K562 (cell line): ENCODE results near the gene FUT8.

Source experiments
- FOSL1 ChIP-seq: fragments of 200-800 bp; sonication (Bioruptor generic); conservative IDR thresholded peaks from 2 replicates; pipeline ENCODE4 v1.6.1; 2016; ENCODE audit warnings: missing genetic modification characterization, missing compliant biosample characterization
- TF ChIP-seq, protein P1 (sequence below), 3 experiments: IDR thresholded peaks in 2 of 3; conservative IDR thresholded peaks in 1 of 3; 2 replicates each; pipeline ENCODE4 v1.5.1; 2011 to 2012; ENCODE audit warnings: low read length in 3 of 3, mild to moderate bottlenecking in 3 of 3, control low read depth in 2 of 3, improper control_type of control experiment in 1 of 3, inconsistent platforms in 1 of 3, low read depth in 1 of 3, mixed read lengths in 1 of 3, moderate library complexity in 1 of 3; ENCODE audit not compliant: insufficient read depth in 2 of 3
- TF ChIP-seq, protein P2 (sequence below): fragments of 450-650 bp; IDR thresholded peaks from one replicate; pipeline ENCODE4 v1.6.1; 2018; ENCODE audit warnings: mild to moderate bottlenecking, moderate library complexity; ENCODE audit not compliant: partially characterized antibody
- TF ChIP-seq, protein P3 (sequence below): fragments of 250-450 bp; sonication (Bioruptor Pico); IDR thresholded peaks from 2 replicates; pipeline ENCODE4 v1.4.0; 2020; ENCODE audit warnings: mild to moderate bottlenecking

DNA sequence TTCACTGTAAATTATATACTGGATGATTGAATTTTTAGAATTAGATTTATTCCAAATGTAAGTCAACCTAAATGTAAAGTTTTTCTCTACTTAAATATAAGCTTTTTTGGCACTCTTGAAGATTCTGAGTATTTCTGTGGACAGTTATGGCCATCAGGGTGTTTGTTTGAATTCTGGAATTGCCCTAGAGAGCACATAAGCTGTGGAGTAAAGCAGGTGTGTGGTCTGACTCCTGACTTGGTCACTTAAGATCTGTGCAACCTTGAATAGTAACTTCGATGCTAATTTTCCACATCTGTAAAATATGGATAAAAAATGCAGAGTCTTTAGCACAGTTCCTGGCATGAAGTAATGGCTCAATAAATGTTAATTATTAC is 64.4 kb downstream of the FUT8 start:
- TF ChIP-seq, protein P1, sequence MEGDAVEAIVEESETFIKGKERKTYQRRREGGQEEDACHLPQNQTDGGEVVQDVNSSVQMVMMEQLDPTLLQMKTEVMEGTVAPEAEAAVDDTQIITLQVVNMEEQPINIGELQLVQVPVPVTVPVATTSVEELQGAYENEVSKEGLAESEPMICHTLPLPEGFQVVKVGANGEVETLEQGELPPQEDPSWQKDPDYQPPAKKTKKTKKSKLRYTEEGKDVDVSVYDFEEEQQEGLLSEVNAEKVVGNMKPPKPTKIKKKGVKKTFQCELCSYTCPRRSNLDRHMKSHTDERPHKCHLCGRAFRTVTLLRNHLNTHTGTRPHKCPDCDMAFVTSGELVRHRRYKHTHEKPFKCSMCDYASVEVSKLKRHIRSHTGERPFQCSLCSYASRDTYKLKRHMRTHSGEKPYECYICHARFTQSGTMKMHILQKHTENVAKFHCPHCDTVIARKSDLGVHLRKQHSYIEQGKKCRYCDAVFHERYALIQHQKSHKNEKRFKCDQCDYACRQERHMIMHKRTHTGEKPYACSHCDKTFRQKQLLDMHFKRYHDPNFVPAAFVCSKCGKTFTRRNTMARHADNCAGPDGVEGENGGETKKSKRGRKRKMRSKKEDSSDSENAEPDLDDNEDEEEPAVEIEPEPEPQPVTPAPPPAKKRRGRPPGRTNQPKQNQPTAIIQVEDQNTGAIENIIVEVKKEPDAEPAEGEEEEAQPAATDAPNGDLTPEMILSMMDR (IDR thresholded peaks at IDR 0.05 in 2 of 3, conservative IDR thresholded peaks at IDR 0.05 in 1 of 3; ENCODE audit: insufficient read depth in 2 of 3, low read depth in 1 of 3, low read length in 3 of 3): no peak
- TF ChIP-seq, protein P2, sequence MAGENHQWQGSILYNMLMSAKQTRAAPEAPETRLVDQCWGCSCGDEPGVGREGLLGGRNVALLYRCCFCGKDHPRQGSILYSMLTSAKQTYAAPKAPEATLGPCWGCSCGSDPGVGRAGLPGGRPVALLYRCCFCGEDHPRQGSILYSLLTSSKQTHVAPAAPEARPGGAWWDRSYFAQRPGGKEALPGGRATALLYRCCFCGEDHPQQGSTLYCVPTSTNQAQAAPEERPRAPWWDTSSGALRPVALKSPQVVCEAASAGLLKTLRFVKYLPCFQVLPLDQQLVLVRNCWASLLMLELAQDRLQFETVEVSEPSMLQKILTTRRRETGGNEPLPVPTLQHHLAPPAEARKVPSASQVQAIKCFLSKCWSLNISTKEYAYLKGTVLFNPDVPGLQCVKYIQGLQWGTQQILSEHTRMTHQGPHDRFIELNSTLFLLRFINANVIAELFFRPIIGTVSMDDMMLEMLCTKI: no peak
- TF ChIP-seq, protein P3, sequence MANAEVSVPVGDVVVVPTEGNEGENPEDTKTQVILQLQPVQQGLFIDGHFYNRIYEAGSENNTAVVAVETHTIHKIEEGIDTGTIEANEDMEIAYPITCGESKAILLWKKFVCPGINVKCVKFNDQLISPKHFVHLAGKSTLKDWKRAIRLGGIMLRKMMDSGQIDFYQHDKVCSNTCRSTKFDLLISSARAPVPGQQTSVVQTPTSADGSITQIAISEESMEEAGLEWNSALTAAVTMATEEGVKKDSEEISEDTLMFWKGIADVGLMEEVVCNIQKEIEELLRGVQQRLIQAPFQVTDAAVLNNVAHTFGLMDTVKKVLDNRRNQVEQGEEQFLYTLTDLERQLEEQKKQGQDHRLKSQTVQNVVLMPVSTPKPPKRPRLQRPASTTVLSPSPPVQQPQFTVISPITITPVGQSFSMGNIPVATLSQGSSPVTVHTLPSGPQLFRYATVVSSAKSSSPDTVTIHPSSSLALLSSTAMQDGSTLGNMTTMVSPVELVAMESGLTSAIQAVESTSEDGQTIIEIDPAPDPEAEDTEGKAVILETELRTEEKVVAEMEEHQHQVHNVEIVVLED (CRISPR knock-in tag): no peak
- TF ChIP-seq FOSL1 (tag): no peak
